Measurements from ENCODE around the gene CHKA. TPM values are rescaled to one million over a fixed set of nuclear protein-coding genes. Genes with fewer than 3 reads are reported as not detected.
A peak's percentile ranks its signal among the peaks of the same experiment; 100 is the strongest.

CHKA gene
- total and polyA plus RNA-seq, 9 of the 15 experiments (the other 6 are each of a cell fraction or from before 2014, with no cell fraction given), result 3.6 to 37.0 (median 30.2) TPM

GRCh38 chr11:68043029-68043348 lies 78.2 kb downstream of the CHKA start (continued):
- no peak for TF ChIP-seq ESRRA (IDR thresholded peaks at IDR 0.05; ENCODE audit: borderline replicate concordance, low read depth)
- no peak for TF ChIP-seq ZNF277 (CRISPR knock-in tag; IDR thresholded peaks at IDR 0.05; ENCODE audit: borderline replicate concordance)
- TF ChIP-seq MCM2 (IDR thresholded peaks at IDR 0.05; ENCODE audit: low read depth), result no peak
- no peak for TF ChIP-seq ZBTB2 (IDR thresholded peaks at IDR 0.05)
- TF ChIP-seq ZNF431 (CRISPR knock-in tag; IDR thresholded peaks at IDR 0.05), result 0 out of 2 replicates have a peak, but pooled peaks have one; percentile 46
- no peak for TF ChIP-seq MNT (conservative IDR thresholded peaks at IDR 0.05)
- TF ChIP-seq YY1 (IDR thresholded peaks at IDR 0.05; ENCODE audit: borderline replicate concordance in 1 of 3, control insufficient read depth in 1 of 3, extremely low read depth in 1 of 3, insufficient read depth in 3 of 3, insufficient read length in 1 of 3, insufficient replicate concordance in 2 of 3, low read depth in 1 of 3, low read length in 2 of 3), result no peak
- no peak for TF ChIP-seq CREBBP (IDR thresholded peaks at IDR 0.05; ENCODE audit: low read depth, low read length)
- TF ChIP-seq NR2C1 (IDR thresholded peaks at IDR 0.05), result no peak
- no peak for TF ChIP-seq NR2C1 (tag; IDR thresholded peaks at IDR 0.05)
- no peak for TF ChIP-seq ZFP30 (CRISPR knock-in tag; IDR thresholded peaks at IDR 0.05; ENCODE audit: borderline replicate concordance)
- no peak for TF ChIP-seq CREB1 (IDR thresholded peaks at IDR 0.05)
- TF ChIP-seq CREB1 (CRISPR knock-in tag; IDR thresholded peaks at IDR 0.05), result no peak
- no peak for TF ChIP-seq PRMT5 (CRISPR knock-in tag; IDR thresholded peaks at IDR 0.05)
- no peak for TF ChIP-seq SFPQ (IDR thresholded peaks at IDR 0.05; ENCODE audit: low read depth, low read length)
- no peak for TF ChIP-seq ZFP91 (CRISPR knock-in tag; IDR thresholded peaks at IDR 0.05)
- no peak for TF ChIP-seq MTF1 (CRISPR knock-in tag; IDR thresholded peaks at IDR 0.05; ENCODE audit: borderline replicate concordance)
- TF ChIP-seq SAFB (IDR thresholded peaks at IDR 0.05; ENCODE audit: borderline replicate concordance, low read depth, low read length), result no peak
- no peak for TF ChIP-seq MTA2 (IDR thresholded peaks at IDR 0.05; ENCODE audit: low read depth)
- TF ChIP-seq ZNF239 (CRISPR knock-in tag; IDR thresholded peaks at IDR 0.05), result no peak
- TF ChIP-seq ERF (CRISPR knock-in tag; IDR thresholded peaks at IDR 0.05), result 0 out of 2 replicates have a peak, but pooled peaks have one; percentile 22
